WERI-Rb-1 (cell line): Measurements from ENCODE around the gene LRRC19.

Experiments used
- DNase-seq: peaks from one replicate; pipeline ENCODE4 v3.0.0-alpha.2; 2020
- H3K27ac ChIP-seq: fragments of 250-450 bp; sonication (Bioruptor Pico); 2 replicates; pipeline ENCODE4 v1.5.1; 2020; ENCODE audit warnings: mild to moderate bottlenecking, moderate library complexity
- H3K27me3 ChIP-seq: fragments of 250-450 bp; sonication (Bioruptor Pico); 2 replicates; pipeline ENCODE4 v1.5.1; 2021; ENCODE audit warnings: mild to moderate bottlenecking, low read depth, moderate library complexity; ENCODE audit not compliant: insufficient read depth, severe bottlenecking
- H3K36me3 ChIP-seq: fragments of 250-450 bp; sonication (Bioruptor Pico); 2 replicates; pipeline ENCODE4 v1.5.1; 2020; ENCODE audit warnings: mild to moderate bottlenecking, moderate library complexity
- H3K4me3 ChIP-seq: 2 replicates; pipeline ENCODE4 v1.5.1; 2011; ENCODE audit warnings: low read depth, mild to moderate bottlenecking, control low read depth, low read length
- H3K9me3 ChIP-seq: fragments of 250-450 bp; sonication (Bioruptor Pico); 2 replicates; pipeline ENCODE4 v1.5.1; 2021; ENCODE audit warnings: mild to moderate bottlenecking, moderate library complexity; ENCODE audit not compliant: severe bottlenecking
- CTCF ChIP-seq: IDR thresholded peaks from 2 replicates; pipeline ENCODE4 v1.5.1; 2011; ENCODE audit warnings: low read depth, mild to moderate bottlenecking, control low read depth, inconsistent platforms, low read length

Gene LRRC19

DNA sequence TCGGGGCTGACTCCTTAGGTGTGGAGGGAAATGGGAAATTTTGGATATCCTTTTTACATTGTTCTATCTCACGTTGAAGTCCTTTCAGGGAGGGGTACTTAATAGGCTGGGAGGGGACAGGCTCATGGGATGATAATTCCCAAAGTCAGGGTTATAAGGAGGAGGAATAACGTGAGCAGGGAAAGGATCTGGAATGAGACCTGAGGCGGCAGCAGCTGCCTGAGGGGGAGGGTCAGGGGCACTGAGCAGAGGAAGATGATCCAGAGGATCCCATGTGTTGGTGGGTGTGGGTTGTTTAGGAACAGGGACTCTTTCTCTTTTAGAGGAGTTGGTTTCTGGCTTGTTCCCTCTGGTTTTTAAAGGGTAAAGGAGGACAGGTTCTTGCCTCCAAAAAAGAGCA, 30.5 kb downstream of the LRRC19 start:
- no peak for TF ChIP-seq CTCF
- Histone ChIP-seq H3K4me3 (no peak overlapping the region), H3K36me3 (no peaks in the 10 kb centered on the region), H3K9me3 (no peaks in the 10 kb centered on the region), H3K27me3 (no peaks in the 10 kb centered on the region), H3K27ac (no peak overlapping the region)
- no peak for DNase-seq

DNA sequence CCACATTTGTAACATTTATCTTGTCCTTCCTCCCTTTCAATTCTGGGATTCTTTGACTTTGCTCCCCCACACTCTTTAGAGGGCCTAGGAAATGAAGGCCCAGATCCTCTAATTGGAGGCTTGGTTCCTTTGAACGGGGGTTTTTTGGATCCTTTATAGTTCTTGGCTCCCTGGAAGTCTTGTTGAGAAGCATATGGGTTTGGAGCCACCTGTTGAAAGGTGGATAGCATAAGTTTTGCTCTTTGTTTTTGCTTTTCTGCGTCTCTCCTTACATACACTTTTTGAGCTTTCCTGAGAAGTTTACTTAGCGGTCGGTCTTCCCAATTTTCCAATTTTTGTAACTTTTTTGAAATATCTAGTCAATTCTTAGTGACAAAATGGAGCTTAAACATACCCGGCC, 31.5 kb downstream of the LRRC19 start:
- no peak overlapping the region for H3K27ac ChIP-seq
- no peaks in the 10 kb centered on the region for H3K9me3 ChIP-seq
- no peaks in the 10 kb centered on the region for H3K36me3 ChIP-seq
- no peak for TF ChIP-seq CTCF
- DNase-seq: no peak
- H3K27me3 ChIP-seq: no peaks in the 10 kb centered on the region
- no peak overlapping the region for H3K4me3 ChIP-seq

- Histone ChIP-seq H3K4me3 (no peak overlapping the region), H3K27me3 (no peaks in the 10 kb centered on the region), H3K9me3 (no peaks in the 10 kb centered on the region), H3K27ac (no peak overlapping the region), H3K36me3 (no peaks in the 10 kb centered on the region)
- no peak for TF ChIP-seq CTCF
- DNase-seq: no peak
Measured at GRCh38 chr9:26971721-26972120, 33.8 kb downstream of the LRRC19 start.

- no peak for TF ChIP-seq CTCF
- H3K4me3 ChIP-seq: peak overlapping the region; percentile 83
- H3K27me3 ChIP-seq: no peaks in the 10 kb centered on the region
- DNase-seq: no peak
- no peaks in the 10 kb centered on the region for H3K9me3 ChIP-seq
- H3K36me3 ChIP-seq: no peaks in the 10 kb centered on the region; the same call in 1 of the 2 replicates
- H3K27ac ChIP-seq: peak overlapping the region; percentile 82
Measured at GRCh38 chr9:26956860-26957233, 48.6 kb downstream of the LRRC19 start.

GRCh38 chr9:26955921-26956859, 49.3 kb downstream of the LRRC19 start, which contains the start of gene IFT74:
Gene IFT74, plus strand, starts transcription at chr9:26956412. Its CDS starts 5,556 bp downstream, at chr9:26961968.
- peak; percentile 96 for DNase-seq
- H3K27ac ChIP-seq: peak within 1 kb of the TSS; percentile 82
- H3K27me3 ChIP-seq: no peaks in the 10 kb centered on the region

More at GRCh38 chr9:26955921-26956859, 49.3 kb downstream of the LRRC19 start, which contains the start of gene IFT74:
- Histone ChIP-seq H3K9me3 (no peaks in the 10 kb centered on the region), H3K36me3 (no peaks in the 10 kb centered on the region), H3K4me3 (peak within 1 kb of the TSS; percentile 83)
- no peak for TF ChIP-seq CTCF
